Measurements from ENCODE around the gene IRF3.

IRF3 gene

DNA sequence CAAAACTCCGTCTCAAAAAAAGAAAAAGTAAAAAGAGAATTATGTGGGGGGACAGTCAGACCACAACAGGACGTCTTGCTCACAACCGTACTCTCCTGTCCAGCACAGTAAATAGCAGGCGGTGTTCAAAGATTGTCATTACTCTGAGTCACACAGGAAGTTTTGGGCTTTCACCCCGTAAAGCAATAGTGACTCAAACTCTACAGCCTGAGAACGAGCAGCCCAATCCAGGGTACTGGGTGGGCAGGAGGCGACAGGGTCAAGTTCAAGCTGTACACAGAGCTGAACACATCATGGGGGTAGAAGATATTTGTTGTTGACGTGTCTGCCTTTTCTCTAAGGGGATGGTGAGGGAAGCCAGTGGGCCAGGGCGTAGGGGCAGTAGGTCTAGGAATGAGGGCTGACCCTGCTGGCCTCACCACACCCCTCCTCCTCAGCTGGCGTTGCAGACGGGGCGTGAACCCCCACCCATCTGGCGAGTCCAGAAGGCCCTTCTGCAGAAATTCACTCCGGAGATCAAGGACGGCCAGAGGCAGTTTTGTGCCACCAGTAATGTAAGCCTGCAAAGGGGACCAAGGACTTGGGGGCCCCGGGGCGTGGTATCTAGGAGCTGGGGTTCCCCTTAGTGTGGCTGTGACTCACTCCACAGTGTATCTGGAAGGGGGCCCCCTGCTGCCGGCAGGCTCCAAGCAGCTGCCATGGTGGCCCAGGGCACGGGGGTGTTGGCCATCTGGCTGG is 51.4 kb downstream of the IRF3 start:
- DNase-seq: no peak

- no peak for DNase-seq
Observed at GRCh38 chr19:49613374-49613773, 52.3 kb downstream of the IRF3 start.
